Neutrophil (primary cell): ENCODE results near the gene BMPR1A.
"Not testable (repeated sequence)": the region's sequence is repeated elsewhere in the genome, so short reads cannot be mapped to it uniquely, and the experiment has no call there.

Experiments used
- H3K27ac ChIP-seq: fragments of 200-600 bp; sonication (generic); 2 replicates; pipeline ENCODE4 v1.5.1; 2016; ENCODE audit warnings: mild to moderate bottlenecking, moderate library complexity
- H3K27me3 ChIP-seq: fragments of 200-600 bp; sonication (generic); 2 replicates; pipeline ENCODE4 v1.6.0; 2016; ENCODE audit warnings: mild to moderate bottlenecking
- H3K36me3 ChIP-seq: fragments of 200-600 bp; sonication (generic); 2 replicates; pipeline ENCODE4 v1.5.1; 2017
- H3K4me1 ChIP-seq, 2 experiments: fragments of 200-600 bp in 1 of 2; sonication (generic) in 1 of 2; 1 replicate in 1 of 2; 2 replicates in 1 of 2; pipeline versions ENCODE4 v1.5.1 to v1.6.1; 2013 to 2016; ENCODE audit warnings: low read depth in 1 of 2, low read length in 1 of 2, mild to moderate bottlenecking in 1 of 2, moderate library complexity in 1 of 2; ENCODE audit not compliant: control insufficient read depth in 1 of 2, insufficient read depth in 1 of 2
- H3K4me3 ChIP-seq, 2 experiments: fragments of 200-600 bp in 1 of 2; sonication (generic) in 1 of 2; 1 replicate in 1 of 2; 2 replicates in 1 of 2; pipeline ENCODE4 v1.5.1; 2013 to 2016; ENCODE audit warnings: low read depth in 1 of 2, low read length in 1 of 2, mild to moderate bottlenecking in 1 of 2, moderate library complexity in 1 of 2
- H3K9me3 ChIP-seq: fragments of 200-600 bp; sonication (generic); 2 replicates; pipeline ENCODE4 v1.5.1; 2016
- CTCF ChIP-seq: fragments of 200-600 bp; sonication (generic); IDR thresholded peaks from 2 replicates; pipeline ENCODE4 v1.5.1; 2016; ENCODE audit warnings: antibody characterized with exemption

Gene BMPR1A

GRCh38 chr10:86950349-86950748 is 193.9 kb downstream of the BMPR1A start:
- H3K9me3 ChIP-seq, result no peaks in the 10 kb centered on the region
- no peaks in the 10 kb centered on the region for H3K36me3 ChIP-seq
- H3K27me3 ChIP-seq, result peaks cover 4% of the 10 kb centered on the region
- TF ChIP-seq CTCF, result no peak
- H3K4me1 ChIP-seq, result no peaks in the 10 kb centered on the region
- no peak overlapping the region for H3K27ac ChIP-seq
- H3K4me3 ChIP-seq, result no peak overlapping the region

GRCh38 chr10:86951184-86951761 is 194.9 kb downstream of the BMPR1A start:
- no peaks in the 10 kb centered on the region for H3K36me3 ChIP-seq
- H3K4me1 ChIP-seq, result no peaks in the 10 kb centered on the region
- H3K27me3 ChIP-seq, result peaks cover 4% of the 10 kb centered on the region
- no peak overlapping the region for H3K27ac ChIP-seq
- TF ChIP-seq CTCF, result no peak
- H3K4me3 ChIP-seq, result no peak overlapping the region
- H3K9me3 ChIP-seq, result no peaks in the 10 kb centered on the region

- H3K4me1 ChIP-seq, result no peaks in the 10 kb centered on the region
- peaks cover 11% of the 10 kb centered on the region for H3K27me3 ChIP-seq
- H3K4me3 ChIP-seq, result no peak overlapping the region
- no peak for TF ChIP-seq CTCF
- no peaks in the 10 kb centered on the region for H3K36me3 ChIP-seq
- no peaks in the 10 kb centered on the region for H3K9me3 ChIP-seq
- no peak overlapping the region for H3K27ac ChIP-seq
These were observed 195.7 kb downstream of the BMPR1A start for GRCh38 chr10:86952106-86952505.

GRCh38 chr10:86952697-86953096 is 196.3 kb downstream of the BMPR1A start:
- not testable (repeated sequence) for H3K4me3 ChIP-seq, H3K27ac ChIP-seq, H3K36me3 ChIP-seq, H3K4me1 ChIP-seq, H3K9me3 ChIP-seq
- peaks cover 14% of the 10 kb centered on the region for H3K27me3 ChIP-seq

GRCh38 chr10:86953747-86954680 is 197.6 kb downstream of the BMPR1A start:
- Histone ChIP-seq H3K27ac (no peak overlapping the region), H3K27me3 (peaks cover 26% of the 10 kb centered on the region), H3K4me3 (no peak overlapping the region), H3K9me3 (no peaks in the 10 kb centered on the region), H3K36me3 (no peaks in the 10 kb centered on the region), H3K4me1 (no peaks in the 10 kb centered on the region)
- no peak for TF ChIP-seq CTCF
